Neural cell (in vitro differentiated cells): ENCODE results near the gene VPS54. TPM values are rescaled to one million over a fixed set of nuclear protein-coding genes. Genes with fewer than 3 reads are reported as not detected.

Experiments used
- H2AFZ ChIP-seq: fragments of 200-600, 300-800 bp; sonication (generic), shearing (Covaris generic); 2 replicates; pipeline ENCODE4 v1.6.0; 2014; ENCODE audit warnings: low read depth, mild to moderate bottlenecking, antibody characterized with exemption, low read length, moderate library complexity
- H3F3A ChIP-seq: fragments of 200-600 bp; shearing (Covaris generic); 2 replicates; pipeline ENCODE4 v1.6.1; 2016; ENCODE audit warnings: mild to moderate bottlenecking, moderate library complexity, mixed read lengths, antibody characterized with exemption, low read length; ENCODE audit not compliant: insufficient read depth, poor library complexity, severe bottlenecking
- H3K27ac ChIP-seq: fragments of 200-600, 300-800 bp; sonication (generic), shearing (Covaris generic); 2 replicates; pipeline ENCODE4 v1.5.1; 2014; ENCODE audit warnings: mild to moderate bottlenecking, low read length, moderate library complexity
- H3K27me3 ChIP-seq: fragments of 300-800, 200-600 bp; sonication (generic), shearing (Covaris generic); 2 replicates; pipeline ENCODE4 v1.6.0; 2014; ENCODE audit warnings: mild to moderate bottlenecking, low read depth, low read length, moderate library complexity; ENCODE audit not compliant: insufficient read depth
- H3K36me3 ChIP-seq: fragments of 300-800, 200-600 bp; sonication (generic), shearing (Covaris generic); 2 replicates; pipeline ENCODE4 v1.5.1; 2014; ENCODE audit warnings: mild to moderate bottlenecking, antibody characterized with exemption, low read length, moderate library complexity; ENCODE audit not compliant: insufficient read depth
- H3K4me2 ChIP-seq: fragments of 300-800, 200-600 bp; sonication (generic), shearing (Covaris generic); 2 replicates; pipeline ENCODE4 v1.6.0; 2014; ENCODE audit warnings: mild to moderate bottlenecking, low read length
- H3K4me3 ChIP-seq: fragments of 300-800, 200-600 bp; sonication (generic), shearing (Covaris generic); 2 replicates; pipeline ENCODE4 v1.5.1; 2014; ENCODE audit warnings: mild to moderate bottlenecking, low read length, moderate library complexity
- H3K79me2 ChIP-seq: fragments of 200-600 bp; shearing (Covaris generic); replicated peaks from 2 replicates; pipeline ENCODE4 v1.6.0; 2014; ENCODE audit warnings: mild to moderate bottlenecking, low read length, moderate library complexity; ENCODE audit not compliant: insufficient read depth
- H3K9ac ChIP-seq: fragments of 300-800, 200-600 bp; sonication (generic), shearing (Covaris generic); 2 replicates; pipeline ENCODE4 v1.6.1; 2016; ENCODE audit warnings: mild to moderate bottlenecking, low read length, mixed read lengths
- H3K9me2 ChIP-seq: fragments of 200-600 bp; shearing (Covaris generic); 2 replicates; pipeline ENCODE4 v1.6.1; 2016; ENCODE audit warnings: mild to moderate bottlenecking, low read length, mixed read lengths; ENCODE audit not compliant: insufficient read depth
- H3K9me3 ChIP-seq: fragments of 200-600, 300-800 bp; sonication (generic), shearing (Covaris generic); 2 replicates; pipeline ENCODE4 v1.6.1; 2016; ENCODE audit warnings: mild to moderate bottlenecking, mixed run types, low read length, moderate library complexity, mixed read lengths
- H4K20me1 ChIP-seq: fragments of 200-600 bp; shearing (Covaris generic); 2 replicates; pipeline ENCODE4 v1.6.1; 2016; ENCODE audit warnings: mild to moderate bottlenecking, mixed run types; ENCODE audit not compliant: insufficient read depth
- EP300 ChIP-seq: fragments of 450-650 bp; conservative IDR thresholded peaks from 2 replicates; pipeline ENCODE4 v1.6.1; 2014; ENCODE audit warnings: antibody characterized with exemption, mild to moderate bottlenecking, moderate library complexity; ENCODE audit not compliant: poor library complexity, severe bottlenecking
- EZH2 ChIP-seq: fragments of 200-600, 300-800 bp; shearing (Covaris generic), sonication (generic); IDR thresholded peaks from 2 replicates; pipeline ENCODE4 v1.6.1; 2014; ENCODE audit warnings: antibody characterized with exemption, low read length, borderline replicate concordance, mild to moderate bottlenecking; ENCODE audit not compliant: insufficient read depth, poor library complexity, severe bottlenecking
- MXI1 ChIP-seq: fragments of 450-650 bp; conservative IDR thresholded peaks from 2 replicates; pipeline ENCODE4 v1.6.1; 2014; ENCODE audit warnings: antibody characterized with exemption, mild to moderate bottlenecking; ENCODE audit not compliant: poor library complexity, severe bottlenecking
- POLR2AphosphoS5 ChIP-seq: IDR thresholded peaks from 2 replicates; pipeline ENCODE4 v1.6.1; 2012
- RAD21 ChIP-seq: fragments of 450-650 bp; conservative IDR thresholded peaks from 2 replicates; pipeline ENCODE4 v1.6.1; 2014; ENCODE audit warnings: antibody characterized with exemption, mild to moderate bottlenecking, moderate library complexity
- SMC3 ChIP-seq: fragments of 450-650 bp; conservative IDR thresholded peaks from 2 replicates; pipeline ENCODE4 v1.6.1; 2014; ENCODE audit warnings: antibody characterized with exemption, mild to moderate bottlenecking, moderate library complexity; ENCODE audit not compliant: poor library complexity
- TAF1 ChIP-seq: IDR thresholded peaks from 2 replicates; pipeline ENCODE4 v1.6.1; 2012; ENCODE audit warnings: low read depth
- polyA plus RNA-seq: library from polyadenylated mRNA; depleted of rRNA; stranded (reverse); fragments of >200 nt; gene quantifications from 2 replicates; pipeline ENCODE4 v1.2.3, GENCODE V29; 2014
- TF ChIP-seq, protein P1 (sequence below): IDR thresholded peaks from 2 replicates; pipeline ENCODE4 v1.6.1; 2012; ENCODE audit warnings: borderline replicate concordance
- TF ChIP-seq, protein P2 (sequence below): fragments of 450-650 bp; IDR thresholded peaks from 2 replicates; pipeline ENCODE4 v1.5.1; 2014; ENCODE audit warnings: antibody characterized with exemption, mild to moderate bottlenecking, moderate library complexity; ENCODE audit not compliant: poor library complexity, severe bottlenecking

Gene VPS54
- polyA plus RNA-seq, 1 donor from 2014 or later = 34.2 TPM

DNA sequence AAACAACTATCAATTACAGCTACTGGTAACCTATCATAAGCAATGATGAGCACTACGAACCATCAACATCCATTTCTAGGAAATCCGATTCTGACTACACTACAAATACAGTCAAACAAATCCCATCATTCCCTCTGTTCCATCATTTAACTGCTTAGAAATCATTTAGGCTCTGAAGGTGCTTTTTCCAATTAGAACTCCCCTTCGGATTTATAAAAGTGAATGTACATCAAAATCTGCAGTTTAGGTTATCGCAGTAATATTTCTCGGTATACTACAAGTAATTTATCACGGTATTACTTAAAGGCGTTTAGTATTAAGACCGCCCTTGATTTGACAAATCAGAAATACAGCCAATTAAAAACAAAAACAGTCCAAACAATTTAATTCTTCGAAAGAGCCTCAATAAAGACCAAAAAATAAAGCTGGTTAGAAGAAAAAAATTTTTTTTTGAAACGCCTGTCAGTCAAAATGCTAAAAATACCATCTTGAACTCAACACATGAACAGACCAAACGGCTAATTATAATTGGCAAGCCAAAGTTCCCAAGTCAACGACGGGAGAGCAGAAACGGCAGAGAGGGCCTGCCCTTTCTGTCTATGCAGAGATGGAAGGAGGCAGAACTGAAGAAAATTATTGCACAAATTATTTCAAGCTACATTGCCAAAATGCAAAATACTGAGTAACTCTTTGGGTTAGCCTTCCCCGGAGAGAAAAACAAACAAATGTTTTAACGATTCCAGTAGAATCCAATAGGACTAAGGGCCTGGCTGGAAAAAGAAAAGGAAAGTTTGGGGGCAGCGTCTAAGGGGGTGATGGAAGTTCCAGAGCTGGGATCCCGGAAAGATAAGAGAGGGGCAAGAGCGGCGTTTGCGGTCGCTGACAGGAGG, 1.2 kb downstream of the VPS54 start:
- H3K9me2 ChIP-seq = no peaks in the 10 kb centered on the region
- H3K27ac ChIP-seq = peak overlapping the region; percentile 47
- no peaks in the 10 kb centered on the region for H3F3A ChIP-seq
- no peaks in the 10 kb centered on the region for H3K27me3 ChIP-seq
- H4K20me1 ChIP-seq = no peaks in the 10 kb centered on the region
- H3K4me2 ChIP-seq = peak overlapping the region; percentile 78
- peaks cover 51% of the 10 kb centered on the region for H3K79me2 ChIP-seq
- H3K9ac ChIP-seq = peak overlapping the region; percentile 83
- H3K36me3 ChIP-seq = no peaks in the 10 kb centered on the region
- no peaks in the 10 kb centered on the region for H3K9me3 ChIP-seq
- TF ChIP-seq, protein P1, sequence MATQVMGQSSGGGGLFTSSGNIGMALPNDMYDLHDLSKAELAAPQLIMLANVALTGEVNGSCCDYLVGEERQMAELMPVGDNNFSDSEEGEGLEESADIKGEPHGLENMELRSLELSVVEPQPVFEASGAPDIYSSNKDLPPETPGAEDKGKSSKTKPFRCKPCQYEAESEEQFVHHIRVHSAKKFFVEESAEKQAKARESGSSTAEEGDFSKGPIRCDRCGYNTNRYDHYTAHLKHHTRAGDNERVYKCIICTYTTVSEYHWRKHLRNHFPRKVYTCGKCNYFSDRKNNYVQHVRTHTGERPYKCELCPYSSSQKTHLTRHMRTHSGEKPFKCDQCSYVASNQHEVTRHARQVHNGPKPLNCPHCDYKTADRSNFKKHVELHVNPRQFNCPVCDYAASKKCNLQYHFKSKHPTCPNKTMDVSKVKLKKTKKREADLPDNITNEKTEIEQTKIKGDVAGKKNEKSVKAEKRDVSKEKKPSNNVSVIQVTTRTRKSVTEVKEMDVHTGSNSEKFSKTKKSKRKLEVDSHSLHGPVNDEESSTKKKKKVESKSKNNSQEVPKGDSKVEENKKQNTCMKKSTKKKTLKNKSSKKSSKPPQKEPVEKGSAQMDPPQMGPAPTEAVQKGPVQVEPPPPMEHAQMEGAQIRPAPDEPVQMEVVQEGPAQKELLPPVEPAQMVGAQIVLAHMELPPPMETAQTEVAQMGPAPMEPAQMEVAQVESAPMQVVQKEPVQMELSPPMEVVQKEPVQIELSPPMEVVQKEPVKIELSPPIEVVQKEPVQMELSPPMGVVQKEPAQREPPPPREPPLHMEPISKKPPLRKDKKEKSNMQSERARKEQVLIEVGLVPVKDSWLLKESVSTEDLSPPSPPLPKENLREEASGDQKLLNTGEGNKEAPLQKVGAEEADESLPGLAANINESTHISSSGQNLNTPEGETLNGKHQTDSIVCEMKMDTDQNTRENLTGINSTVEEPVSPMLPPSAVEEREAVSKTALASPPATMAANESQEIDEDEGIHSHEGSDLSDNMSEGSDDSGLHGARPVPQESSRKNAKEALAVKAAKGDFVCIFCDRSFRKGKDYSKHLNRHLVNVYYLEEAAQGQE = no peak
- no peak for TF ChIP-seq EZH2
- TF ChIP-seq TAF1 = no peak
- no peak for TF ChIP-seq RAD21
- no peak for TF ChIP-seq SMC3
- no peak for TF ChIP-seq EP300
- TF ChIP-seq, protein P2, sequence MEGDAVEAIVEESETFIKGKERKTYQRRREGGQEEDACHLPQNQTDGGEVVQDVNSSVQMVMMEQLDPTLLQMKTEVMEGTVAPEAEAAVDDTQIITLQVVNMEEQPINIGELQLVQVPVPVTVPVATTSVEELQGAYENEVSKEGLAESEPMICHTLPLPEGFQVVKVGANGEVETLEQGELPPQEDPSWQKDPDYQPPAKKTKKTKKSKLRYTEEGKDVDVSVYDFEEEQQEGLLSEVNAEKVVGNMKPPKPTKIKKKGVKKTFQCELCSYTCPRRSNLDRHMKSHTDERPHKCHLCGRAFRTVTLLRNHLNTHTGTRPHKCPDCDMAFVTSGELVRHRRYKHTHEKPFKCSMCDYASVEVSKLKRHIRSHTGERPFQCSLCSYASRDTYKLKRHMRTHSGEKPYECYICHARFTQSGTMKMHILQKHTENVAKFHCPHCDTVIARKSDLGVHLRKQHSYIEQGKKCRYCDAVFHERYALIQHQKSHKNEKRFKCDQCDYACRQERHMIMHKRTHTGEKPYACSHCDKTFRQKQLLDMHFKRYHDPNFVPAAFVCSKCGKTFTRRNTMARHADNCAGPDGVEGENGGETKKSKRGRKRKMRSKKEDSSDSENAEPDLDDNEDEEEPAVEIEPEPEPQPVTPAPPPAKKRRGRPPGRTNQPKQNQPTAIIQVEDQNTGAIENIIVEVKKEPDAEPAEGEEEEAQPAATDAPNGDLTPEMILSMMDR = no peak
- no peak for TF ChIP-seq POLR2AphosphoS5
- no peak for TF ChIP-seq MXI1
- H2AFZ ChIP-seq = peak overlapping the region; percentile 8
- H3K4me3 ChIP-seq = peak overlapping the region; percentile 74

DNA sequence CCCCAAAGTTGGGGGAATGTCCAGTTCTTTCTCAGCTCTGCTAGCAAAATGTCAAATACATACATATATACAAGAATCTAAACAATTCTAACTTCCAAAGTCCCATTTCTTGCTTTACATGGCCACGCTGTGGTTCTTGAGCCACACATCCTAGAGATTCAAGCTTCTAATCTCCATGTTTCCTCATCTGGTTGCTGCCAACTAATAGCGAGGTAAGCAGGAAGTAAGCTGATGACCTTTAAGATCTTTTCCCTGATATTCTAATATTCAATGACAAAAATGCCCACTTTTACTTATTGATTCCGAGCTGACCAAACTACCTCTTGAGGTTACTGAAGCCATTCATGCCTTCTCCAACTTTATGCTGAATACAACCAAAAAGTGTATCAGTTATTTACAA, 3.3 kb downstream of the VPS54 start:
- Histone ChIP-seq H3K9me2 (no peaks in the 10 kb centered on the region), H3K4me2 (no peak overlapping the region), H3K9me3 (no peaks in the 10 kb centered on the region), H3F3A (no peaks in the 10 kb centered on the region), H3K36me3 (no peaks in the 10 kb centered on the region), H3K27me3 (no peaks in the 10 kb centered on the region), H3K9ac (no peak overlapping the region), H2AFZ (no peak overlapping the region), H3K4me3 (no peak overlapping the region), H3K27ac (no peak overlapping the region), H4K20me1 (no peaks in the 10 kb centered on the region), H3K79me2 (peaks cover 65% of the 10 kb centered on the region)
- TF ChIP-seq MXI1 (no peak), RAD21 (no peak), EP300 (no peak), TAF1 (no peak), EZH2 (no peak), POLR2AphosphoS5 (no peak), SMC3 (no peak)
- TF ChIP-seq, protein P1 = no peak
- TF ChIP-seq, protein P2 = no peak
